BE2C (cell line): ENCODE data around the gene LRIT2.
A peak's percentile ranks its signal among the peaks of the same experiment; 100 is the strongest.

Experiments
- DNase-seq: peaks from one replicate; pipeline ENCODE4 v3.0.0-alpha.2; 2020
- H3K27me3 ChIP-seq: fragments of 250-450 bp; sonication (Bioruptor Pico); 2 replicates; pipeline ENCODE4 v1.5.1; 2020; ENCODE audit warnings: mild to moderate bottlenecking
- H3K36me3 ChIP-seq: fragments of 250-450 bp; sonication (Bioruptor Pico); 2 replicates; pipeline ENCODE4 v1.5.1; 2020; ENCODE audit warnings: mild to moderate bottlenecking
- H3K4me1 ChIP-seq: fragments of 250-450 bp; sonication (Bioruptor Pico); 2 replicates; pipeline ENCODE4 v1.5.1; 2020
- H3K4me3 ChIP-seq: 2 replicates; pipeline ENCODE4 v1.5.1; 2011; ENCODE audit warnings: low read depth, low read length
- H3K9me3 ChIP-seq: fragments of 250-450 bp; sonication (Bioruptor Pico); 2 replicates; pipeline ENCODE4 v1.5.1; 2020
- CTCF ChIP-seq: IDR thresholded peaks from 2 replicates; pipeline ENCODE4 v1.5.1; 2012; ENCODE audit warnings: mild to moderate bottlenecking, low read depth, low read length

LRIT2 gene

GRCh38 chr10:84257343-84258020 is 32.1 kb upstream of the LRIT2 start:
- Histone ChIP-seq H3K27me3 (no peaks in the 10 kb centered on the region), H3K36me3 (no peaks in the 10 kb centered on the region), H3K9me3 (no peaks in the 10 kb centered on the region), H3K4me3 (no peak overlapping the region), H3K4me1 (no peaks in the 10 kb centered on the region)
- DNase-seq: no peak
- no peak for TF ChIP-seq CTCF

DNA sequence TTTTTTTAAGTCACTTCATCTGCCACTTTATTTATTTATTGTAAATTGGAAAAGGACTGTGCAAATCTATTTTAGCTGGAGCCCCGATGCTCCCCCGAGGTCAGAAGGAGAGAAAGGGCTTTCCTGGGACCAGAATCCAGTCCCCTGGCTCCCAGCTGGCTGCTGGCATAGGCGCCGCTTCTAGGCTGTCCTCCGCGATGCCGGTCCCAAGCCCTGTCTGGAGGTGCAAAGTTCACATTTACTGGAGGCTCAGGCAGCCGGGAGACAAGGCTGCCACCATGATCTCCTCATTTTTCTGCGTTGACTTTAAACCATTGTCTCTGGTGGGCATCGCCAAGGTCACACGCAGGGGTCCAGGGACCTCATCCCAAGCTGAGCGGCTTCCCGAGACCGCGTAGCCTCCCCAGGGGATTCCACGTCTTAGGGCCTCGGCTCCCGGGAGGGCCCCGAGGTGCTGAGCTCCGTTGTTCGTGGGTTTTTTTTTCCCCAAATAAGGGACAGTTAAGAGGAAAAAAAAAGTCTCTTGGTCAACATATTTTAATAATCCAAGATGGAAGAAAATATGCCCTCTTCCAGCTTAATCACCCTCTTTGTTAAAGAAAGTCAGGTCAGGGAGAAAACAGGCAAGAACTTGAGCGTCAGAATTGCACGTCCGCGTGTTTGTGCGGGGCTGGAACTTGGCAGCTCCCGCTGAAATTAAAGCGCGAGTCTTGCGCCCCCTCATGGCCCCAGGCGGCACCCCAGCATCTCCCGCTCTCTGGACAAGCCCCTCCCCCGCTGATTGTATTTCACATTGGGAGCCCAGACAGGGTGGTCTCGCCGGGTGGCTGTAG is 31.4 kb upstream of the LRIT2 start:
- Histone ChIP-seq H3K4me3 (no peak overlapping the region), H3K9me3 (no peaks in the 10 kb centered on the region), H3K4me1 (no peaks in the 10 kb centered on the region), H3K36me3 (no peaks in the 10 kb centered on the region), H3K27me3 (no peaks in the 10 kb centered on the region)
- peak; percentile 21 for DNase-seq
- no peak for TF ChIP-seq CTCF

DNA sequence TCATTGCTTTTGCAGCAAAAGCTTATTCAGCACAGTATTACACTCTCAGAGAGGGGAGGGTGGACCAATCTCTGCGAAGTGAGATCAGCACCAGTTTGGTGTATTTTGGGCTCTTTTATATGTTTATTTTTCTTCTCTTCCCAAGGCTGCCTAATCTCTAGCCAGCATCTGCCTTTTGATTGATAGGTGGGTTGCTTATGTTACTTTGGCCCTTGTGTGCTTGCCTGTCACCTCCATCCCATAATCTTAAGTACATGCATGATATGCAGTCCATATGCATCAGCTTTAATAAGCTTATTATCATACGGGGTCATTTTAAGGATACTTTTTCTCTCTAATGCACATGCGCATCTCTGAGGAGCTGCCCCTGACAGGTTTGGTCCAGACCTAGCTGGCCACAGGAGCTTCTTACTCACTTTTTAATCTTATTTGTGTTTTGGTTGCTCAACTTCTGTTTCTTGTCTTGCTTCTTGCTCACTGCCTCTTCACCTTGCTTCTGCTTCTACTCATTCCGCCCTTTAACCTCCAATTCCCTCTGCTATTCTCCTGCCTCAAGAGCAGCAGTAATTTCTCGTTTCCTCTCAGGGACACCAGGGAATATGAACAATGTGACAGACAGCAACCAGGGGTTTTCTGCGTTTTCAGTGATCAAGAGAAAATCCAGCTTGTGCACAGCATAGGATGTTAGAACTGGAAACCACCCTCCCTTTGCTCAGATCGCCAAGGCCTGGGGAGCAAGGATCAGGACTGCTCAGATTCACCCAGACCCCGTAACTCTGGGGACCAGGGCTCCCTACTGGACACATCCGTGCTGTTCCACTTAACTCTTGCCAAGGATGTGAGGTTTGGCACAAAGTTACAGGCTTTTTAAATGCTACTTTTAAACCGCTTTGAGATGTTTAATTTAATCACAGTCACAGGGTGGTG is 29.5 kb upstream of the LRIT2 start:
- DNase-seq: no peak
- Histone ChIP-seq H3K9me3 (no peaks in the 10 kb centered on the region), H3K27me3 (no peaks in the 10 kb centered on the region), H3K4me3 (no peak overlapping the region), H3K36me3 (no peaks in the 10 kb centered on the region), H3K4me1 (no peaks in the 10 kb centered on the region)
- TF ChIP-seq CTCF: no peak

DNA sequence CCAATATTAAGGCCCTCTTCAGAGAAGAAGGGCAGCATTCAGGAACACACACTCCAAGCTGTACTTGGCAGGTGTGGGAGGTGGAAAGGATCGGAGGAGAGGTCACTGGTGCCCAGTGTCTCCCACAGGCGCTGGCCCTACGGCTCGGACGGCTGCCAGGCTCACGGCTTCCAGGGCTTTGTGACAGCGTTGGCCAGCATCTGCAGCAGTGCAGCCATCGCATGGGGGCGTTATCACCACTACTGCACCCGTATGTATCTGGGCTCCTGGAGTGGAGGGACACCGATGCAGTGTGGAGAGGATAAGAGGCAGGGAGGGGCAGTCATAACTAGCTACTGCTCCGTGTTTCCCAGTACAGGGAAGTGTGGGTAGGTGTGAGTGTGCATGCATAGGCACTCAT is 23.4 kb upstream of the LRIT2 start:
- no peaks in the 10 kb centered on the region for H3K27me3 ChIP-seq
- no peak for TF ChIP-seq CTCF
- H3K9me3 ChIP-seq: no peaks in the 10 kb centered on the region
- no peak overlapping the region for H3K4me3 ChIP-seq
- H3K4me1 ChIP-seq: no peaks in the 10 kb centered on the region
- H3K36me3 ChIP-seq: no peaks in the 10 kb centered on the region
- DNase-seq: no peak

DNA sequence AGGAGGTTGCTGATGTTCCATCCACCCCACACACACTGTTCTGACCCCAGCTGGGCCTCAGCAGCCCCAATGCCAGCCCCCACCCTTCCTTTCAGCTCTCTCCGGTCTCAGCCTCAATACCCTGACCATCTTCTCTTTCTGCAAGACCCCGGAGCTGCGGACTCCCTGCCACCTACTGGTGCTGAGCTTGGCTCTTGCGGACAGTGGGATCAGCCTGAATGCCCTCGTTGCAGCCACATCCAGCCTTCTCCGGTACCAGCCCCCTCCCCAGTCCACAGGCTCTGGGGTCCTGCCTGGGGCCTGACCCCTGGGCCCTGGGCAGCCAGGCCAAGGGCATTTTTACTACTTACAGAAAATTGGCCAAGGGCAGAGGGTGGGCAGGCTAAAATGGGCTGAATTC is 22.2 kb upstream of the LRIT2 start:
- Histone ChIP-seq H3K27me3 (no peaks in the 10 kb centered on the region), H3K4me1 (no peaks in the 10 kb centered on the region), H3K36me3 (no peaks in the 10 kb centered on the region), H3K4me3 (no peak overlapping the region), H3K9me3 (no peaks in the 10 kb centered on the region)
- TF ChIP-seq CTCF: no peak
- DNase-seq: no peak
